ENCODE measurements around the gene ATG5.
"Not testable (repeated sequence)": the region's sequence is repeated elsewhere in the genome, so short reads cannot be mapped to it uniquely, and the experiment has no call there.

ATG5 gene

DNA sequence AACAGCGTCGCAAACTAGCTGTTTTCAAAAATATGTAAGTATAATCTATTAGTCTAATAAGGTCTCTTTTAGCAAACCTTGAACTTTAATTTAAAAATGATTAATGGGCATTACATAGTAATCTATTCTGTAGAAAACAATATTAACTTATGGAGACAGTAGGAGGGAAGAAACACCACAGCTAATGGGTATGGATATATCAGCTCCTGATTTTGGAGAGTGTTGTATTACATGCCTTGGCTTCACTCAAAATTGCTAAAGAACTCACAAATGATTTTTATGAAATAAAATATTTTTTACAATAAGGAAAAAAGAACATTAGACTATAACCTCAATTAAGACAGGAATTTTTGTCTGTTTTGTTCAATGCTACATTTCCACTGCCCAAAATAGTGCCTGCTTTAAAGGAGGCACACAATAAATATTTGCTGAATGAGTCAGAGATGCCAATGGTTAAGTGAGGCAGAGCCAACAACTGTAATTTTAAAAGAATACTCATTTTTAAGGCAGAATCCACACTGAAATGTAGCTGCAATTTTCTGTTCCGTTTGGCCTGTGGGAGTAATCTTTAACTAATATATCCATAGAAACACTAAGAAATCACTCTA lies 15.7 kb downstream of the ATG5 start:
- DNase-seq (ENCODE audit: low read depth), result peak; percentile 75

DNA sequence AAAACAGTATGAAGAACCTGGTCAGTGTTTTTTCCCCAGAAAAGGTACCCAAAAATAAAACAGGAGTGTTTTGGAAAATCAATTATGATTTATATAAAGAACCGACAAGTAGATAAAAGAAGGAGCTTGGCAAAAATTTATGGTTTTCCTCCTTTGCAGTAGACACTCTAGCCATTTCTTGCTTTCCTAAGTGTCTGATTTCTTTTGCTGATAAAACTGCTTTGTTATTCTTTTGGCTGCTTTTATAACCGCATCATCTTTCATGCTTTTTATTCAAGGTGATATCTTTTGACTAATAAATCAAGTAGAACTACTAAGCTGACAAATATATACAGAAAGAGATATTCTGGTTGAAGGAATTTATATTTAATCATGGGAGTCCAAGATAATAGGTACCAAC lies 16.6 kb downstream of the ATG5 start:
- peak; percentile 42 for DNase-seq (ENCODE audit: low read depth)

DNA sequence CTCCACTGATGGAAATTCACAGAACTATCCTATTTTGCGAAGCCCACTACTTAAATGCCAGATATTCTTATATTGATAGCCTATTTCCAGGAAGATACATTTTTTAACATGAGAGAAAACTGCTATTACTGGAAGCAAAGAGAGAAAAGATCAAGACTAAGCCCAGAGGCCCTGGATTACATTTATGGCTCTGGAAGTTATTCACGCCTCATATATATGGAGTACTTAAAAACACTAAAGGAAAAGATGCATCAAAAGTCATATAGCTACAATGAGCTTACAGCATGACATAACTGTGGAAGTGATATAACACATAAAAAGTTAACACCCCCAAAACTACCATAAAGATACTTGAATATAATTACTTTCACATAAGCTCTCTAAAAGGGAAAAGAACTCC lies 19.8 kb downstream of the ATG5 start:
- DNase-seq (ENCODE audit: low read depth), result no peak

DNA sequence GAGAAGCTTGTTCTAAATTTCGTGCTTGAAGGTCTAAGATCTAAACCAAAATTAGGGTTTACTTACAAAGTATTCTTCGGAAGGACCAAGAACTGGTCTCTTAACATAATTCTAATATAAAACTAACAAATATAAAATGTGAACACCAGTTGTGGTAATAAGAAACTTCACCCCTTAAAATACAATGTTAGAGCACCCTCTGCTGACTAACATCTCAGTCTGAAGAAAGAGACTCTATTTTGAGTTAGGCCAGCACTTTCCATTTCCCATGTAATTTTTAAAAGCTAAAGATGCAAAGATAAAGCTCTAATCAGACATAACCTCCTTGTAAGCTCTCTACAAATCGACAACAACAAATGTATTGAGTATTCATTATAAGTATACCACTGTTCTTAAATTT lies 24.6 kb downstream of the ATG5 start:
- peak; percentile 69 for DNase-seq (ENCODE audit: low read depth)

DNA sequence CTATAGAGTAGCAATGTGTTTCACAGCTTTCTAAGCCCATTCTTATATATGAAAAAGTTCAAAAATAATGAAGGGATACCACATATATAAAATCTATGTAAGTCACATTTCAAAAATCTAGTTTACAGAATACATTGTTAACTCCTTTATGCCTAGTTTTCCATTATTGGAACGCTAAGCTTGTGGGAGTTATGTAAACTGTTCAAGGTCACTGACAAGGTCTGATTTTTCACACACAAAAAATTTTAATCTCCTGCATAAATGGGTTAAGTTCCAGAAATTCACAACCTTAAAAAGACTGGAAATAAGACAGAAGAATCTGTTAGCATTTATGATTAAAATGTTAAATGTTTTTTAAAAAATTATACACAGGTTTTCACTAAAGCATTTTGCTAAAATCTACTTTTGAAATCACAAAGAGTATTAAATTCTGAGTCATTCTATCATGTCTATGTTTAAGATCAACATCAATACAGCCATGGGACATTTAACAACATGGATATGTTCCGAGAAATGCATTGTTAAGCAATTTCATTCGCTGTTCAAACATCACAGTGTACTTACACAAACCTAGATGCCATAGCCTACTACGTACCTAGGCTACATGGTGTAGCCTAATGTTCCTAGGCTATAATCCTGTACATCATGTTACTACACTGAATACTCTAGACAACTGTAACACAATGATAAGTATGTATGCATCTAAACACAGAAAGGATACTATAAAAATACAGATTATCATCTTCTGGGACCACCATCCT lies 25.4 kb downstream of the ATG5 start:
- DNase-seq (ENCODE audit: low read depth), result no peak

DNA sequence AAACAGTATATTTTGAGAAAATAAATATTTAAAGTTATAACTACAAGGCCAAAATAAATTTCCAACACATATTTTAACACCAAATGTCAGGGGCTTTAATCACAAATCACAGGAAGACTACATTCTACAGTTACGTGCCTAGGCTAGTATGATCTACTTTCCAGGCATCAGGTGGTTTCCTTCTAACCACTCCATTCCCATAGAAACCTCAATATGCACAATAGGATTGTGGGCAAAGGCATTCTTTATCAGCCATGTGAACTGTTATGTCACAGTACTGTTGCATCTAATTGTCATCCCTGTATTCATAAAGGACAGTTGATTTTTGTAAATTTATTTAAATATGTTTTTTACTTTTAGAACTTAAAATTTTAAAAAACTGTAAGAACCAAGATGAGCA lies 32.4 kb downstream of the ATG5 start:
- no peak for DNase-seq (ENCODE audit: low read depth)

DNA sequence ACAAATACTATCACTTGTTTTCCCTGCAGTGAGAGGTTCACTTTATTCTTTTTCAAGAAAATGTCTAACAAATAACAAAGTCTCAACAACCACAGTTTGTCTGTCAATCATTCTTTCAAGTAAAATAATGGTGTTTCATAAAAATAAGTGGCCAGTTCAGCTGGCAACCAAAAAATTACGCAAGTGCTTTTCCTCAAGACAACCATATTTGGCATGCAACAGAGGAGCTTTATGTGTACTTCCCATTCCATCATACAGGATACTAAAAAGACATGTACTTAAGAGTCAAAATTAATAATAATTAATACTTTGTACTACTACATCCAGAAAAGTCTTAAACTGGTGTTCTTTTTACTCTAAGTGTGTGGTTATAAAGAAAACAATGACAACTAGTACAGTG lies 34.6 kb downstream of the ATG5 start:
- no peak for DNase-seq (ENCODE audit: low read depth)

DNA sequence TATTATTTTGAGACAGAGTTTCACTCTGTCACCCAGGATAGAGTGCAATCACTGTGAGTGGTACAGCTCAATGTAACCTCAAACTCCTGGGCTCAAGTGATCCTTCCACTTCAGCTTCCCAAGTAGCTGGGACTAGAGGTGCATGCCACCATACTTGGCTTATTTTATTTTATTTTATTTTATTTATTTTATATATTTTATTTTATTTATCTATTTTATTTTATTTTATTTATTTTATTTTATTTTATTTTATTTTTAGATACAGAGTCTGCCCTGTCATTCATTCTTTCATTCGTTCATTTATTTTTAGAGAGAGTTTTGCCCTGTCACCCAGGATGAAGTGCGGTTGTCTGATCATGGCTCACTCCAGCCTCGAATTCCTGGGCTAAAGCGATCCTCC lies 35.5 kb downstream of the ATG5 start:
- no peak for DNase-seq (ENCODE audit: low read depth)

DNA sequence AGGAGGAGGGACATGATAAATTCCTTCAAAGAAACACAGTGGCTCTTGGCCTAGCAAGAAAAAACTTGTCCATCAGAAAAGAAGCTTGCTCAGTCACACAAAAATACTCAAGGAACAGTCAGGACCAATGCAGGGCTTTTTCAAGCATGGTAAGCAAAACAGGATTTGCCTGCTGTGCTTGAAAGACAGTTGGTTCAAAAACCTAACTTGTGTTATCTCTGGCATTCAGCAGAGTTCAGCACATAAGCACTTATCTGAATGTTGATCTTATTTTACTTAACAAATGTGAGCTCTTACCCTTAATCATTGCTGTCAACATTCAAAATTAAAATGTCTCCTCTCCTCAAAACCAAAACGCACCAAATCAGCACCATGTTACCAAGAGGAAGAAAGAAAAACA lies 38.3 kb downstream of the ATG5 start:
- DNase-seq (ENCODE audit: low read depth), result peak; percentile 21

DNA sequence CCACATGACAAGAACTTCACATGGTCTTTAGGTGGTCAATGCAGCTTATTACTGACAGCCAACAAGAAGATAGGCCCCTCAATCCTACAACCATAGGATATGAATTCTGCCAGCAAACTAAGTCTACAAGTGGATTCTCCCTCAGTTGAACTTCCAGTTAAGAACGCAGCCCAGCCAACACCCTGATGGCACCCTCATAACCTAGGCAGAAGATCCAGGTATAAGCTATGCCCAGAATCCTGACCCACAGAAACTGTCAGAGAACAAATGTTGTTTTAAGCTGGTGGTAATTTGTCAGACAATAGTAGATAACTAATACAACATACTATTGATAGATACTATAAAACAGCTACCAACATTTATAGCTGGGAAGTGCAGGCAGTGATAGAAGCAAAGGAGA lies 38.8 kb downstream of the ATG5 start:
- DNase-seq (ENCODE audit: low read depth), result no peak

DNA sequence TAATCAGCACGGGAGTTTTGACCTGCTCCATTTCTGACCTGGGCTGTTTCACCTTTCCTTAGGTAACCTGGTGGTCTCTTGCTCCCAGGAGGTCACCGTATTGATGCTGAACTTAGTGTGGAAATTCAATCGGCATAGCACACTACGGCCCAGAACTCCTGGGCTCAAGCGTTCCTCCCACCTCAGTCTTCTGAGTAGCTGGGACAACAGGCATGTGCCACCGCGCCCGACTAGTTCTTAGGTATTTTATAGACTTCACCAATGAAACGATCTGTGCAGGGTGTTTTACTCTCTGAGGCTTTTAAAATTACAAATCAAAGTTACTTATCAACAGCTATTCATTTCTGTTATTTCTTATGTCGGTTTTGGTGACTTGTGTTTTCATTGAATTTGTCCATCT lies 42.1 kb downstream of the ATG5 start:
- no peak for DNase-seq (ENCODE audit: low read depth)

DNA sequence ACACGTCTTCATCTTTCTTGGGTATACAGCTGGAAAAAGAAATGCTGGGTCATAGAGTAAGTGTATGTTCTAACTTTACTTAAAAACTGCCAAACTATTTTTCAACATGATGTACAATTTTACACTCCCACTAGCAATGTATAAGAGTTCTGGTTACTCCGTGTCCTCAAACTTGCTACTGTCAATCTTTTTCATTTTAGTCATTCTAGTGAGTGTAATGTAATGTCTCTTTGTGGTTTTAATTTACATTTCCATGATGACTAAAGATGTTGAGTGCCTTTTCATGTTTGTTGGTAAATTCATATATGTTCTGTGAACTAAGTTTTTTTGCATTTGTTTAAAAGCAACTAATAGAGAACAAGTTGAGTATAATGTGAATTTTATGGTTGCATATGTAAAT lies 43.9 kb downstream of the ATG5 start:
- DNase-seq (ENCODE audit: low read depth), result no peak

DNA sequence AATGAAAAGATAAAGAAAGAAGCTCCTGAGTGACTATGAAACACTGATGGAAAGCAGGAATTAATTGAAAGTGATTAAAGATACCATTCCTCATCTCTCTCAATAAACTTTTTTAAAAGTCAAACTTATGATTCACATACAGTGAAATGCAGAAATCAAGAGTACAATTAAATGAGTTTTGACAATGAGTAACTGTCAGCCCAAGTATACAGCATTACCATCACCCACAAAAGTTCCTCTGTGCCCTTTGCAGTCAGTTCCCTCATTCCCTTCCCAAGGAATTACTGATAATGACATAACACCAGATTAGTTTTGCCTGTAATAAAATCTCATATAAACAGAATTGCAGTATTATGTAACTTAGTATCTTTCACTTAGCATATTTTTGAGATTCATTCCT lies 44.5 kb downstream of the ATG5 start:
- DNase-seq (ENCODE audit: low read depth), result peak; percentile 91

DNA sequence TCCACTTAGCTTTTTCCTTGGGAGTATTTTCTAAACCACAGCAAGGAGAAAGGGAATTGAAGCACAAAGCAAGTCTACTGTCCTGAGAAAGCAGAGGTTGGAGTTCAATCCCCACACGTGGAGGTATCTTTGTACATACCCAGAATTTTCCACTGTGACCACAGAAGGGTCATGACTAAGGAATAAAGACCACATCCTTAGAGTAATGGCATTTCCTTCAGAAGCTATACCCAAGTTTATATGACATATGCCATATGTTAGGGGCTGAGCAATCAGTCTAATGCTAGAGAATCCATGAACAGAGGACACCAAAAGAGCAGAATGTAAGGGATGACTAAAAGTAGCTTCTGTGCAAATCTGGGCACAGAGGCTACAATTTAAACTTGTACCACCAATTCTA lies 46.4 kb downstream of the ATG5 start:
- DNase-seq (ENCODE audit: low read depth), result peak; percentile 77

DNA sequence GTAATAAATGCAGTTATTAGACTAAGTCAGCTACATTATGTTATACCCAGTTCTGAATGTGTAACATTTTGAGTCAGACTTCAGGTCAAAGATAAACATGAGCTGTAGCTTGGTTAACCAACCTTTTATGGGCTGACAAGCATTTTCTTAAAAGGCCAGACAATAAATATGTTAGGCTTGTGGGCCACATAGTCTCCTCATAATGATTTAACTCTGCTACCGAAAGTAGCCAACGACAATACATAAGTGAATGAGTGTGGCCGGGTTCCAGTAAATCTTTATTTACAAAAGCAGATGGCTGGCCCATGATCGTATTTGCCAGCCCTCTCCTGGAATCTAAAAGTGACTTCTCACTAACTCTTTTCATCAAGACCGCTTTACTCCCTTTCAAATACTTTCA lies 49.9 kb downstream of the ATG5 start:
- DNase-seq (ENCODE audit: low read depth), result peak; percentile 86

DNA sequence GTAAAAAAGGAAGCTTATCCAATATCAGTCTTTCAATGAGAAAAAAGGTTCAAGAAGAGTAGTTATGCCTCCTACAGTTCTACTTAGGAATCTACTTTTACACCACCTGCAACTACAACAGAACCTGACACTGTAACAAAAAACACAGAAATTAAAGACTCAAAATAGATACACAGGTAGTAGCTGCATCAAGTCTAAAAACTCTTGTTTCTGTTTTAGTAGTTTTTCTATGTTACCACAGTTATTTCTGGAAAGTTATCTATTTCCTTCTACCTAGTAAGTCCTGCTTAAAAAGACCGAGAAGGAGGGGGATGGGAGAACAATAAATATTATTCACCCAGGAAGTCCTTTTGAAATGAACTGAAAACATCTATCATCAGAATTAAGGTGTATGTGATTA lies 52.5 kb downstream of the ATG5 start:
- DNase-seq (ENCODE audit: low read depth), result no peak

DNA sequence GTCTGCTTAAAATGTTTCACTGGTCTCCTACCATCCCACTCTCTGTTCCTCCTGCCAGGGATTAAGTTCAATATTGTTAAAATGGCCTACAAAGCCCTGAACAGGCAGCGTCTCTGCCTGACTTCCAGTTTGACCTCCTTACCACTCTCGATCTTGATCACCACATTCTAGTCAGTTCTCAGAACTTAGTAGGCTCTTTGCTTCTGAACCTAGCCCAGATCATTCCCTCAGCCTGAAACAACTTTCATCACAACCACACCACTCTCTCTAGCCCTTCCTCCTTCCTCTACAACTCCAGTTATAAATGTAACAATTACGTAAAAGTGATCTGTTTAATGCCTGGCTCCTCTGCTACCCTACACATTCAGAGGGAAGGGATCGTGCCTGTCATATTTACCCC lies 53.3 kb downstream of the ATG5 start:
- no peak for DNase-seq (ENCODE audit: low read depth)

DNA sequence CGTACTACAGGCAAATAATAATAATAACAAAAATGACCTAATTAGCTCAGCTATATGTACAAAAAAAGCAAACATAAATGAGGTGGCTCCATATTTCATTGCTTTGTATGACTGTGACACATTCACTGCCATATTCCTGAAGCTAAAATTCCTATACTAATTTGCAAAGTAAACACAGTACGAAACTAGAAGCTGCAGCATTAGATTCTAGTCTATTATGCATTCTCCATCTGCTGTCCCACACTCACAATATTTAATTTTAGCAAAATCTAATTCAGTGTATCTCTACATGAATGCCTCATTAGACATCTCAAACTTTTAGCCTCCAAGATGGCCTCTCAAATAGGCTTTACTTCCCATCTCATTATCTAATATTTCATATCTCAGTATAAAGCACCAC lies 55.1 kb downstream of the ATG5 start:
- no peak for DNase-seq (ENCODE audit: low read depth)

DNA sequence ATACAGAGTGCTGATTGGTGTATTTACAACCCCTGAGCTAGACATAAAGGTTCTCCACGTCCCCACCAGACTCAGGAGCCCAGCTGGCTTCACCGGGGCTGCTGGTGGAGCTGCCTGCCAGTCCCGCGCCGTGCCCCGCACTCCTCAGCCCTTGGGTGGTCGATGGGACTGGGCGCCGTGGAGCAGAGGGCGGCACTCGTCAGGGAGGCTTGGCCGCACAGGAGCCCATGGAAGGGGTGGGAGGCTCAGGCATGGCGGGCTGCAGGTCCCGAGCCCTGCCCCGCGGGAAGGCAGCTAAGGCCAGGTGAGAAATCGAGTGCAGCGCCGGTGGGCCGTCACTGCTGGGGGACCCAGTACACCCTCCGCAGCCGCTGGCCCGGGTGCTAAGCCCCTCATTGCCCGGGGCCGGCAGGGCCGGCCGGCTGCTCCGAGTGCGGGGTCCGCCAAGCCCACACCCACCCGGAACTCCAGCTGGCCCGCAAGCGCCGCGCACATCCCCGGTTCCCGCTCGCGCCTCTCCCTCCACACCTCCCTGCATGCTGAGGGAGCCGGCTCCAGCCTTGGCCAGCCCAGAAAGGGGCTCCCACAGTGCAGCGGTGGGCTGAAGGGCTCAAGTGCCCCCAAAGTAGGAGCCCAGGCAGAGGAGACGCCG lies 56.2 kb downstream of the ATG5 start:
- not testable (repeated sequence) for DNase-seq (ENCODE audit: low read depth)

DNA sequence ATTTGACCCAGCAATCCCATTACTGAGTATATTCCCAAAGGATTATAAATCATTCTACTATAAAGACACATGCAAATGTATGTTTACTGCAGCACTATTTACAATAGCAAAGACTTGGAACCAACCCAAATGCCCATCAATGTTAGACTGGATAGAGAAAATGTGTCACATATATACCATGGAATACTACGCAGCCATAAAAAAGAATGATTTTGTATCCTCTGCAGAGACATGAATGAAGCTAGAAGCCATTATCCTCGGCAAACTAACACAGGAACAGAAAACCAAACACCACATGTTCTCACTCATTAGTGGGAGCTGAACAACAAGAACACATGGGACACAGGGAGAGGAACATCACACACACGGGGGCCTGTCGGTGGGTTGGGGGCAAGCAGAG lies 57.1 kb downstream of the ATG5 start:
- DNase-seq (ENCODE audit: low read depth), result not testable (repeated sequence)

DNA sequence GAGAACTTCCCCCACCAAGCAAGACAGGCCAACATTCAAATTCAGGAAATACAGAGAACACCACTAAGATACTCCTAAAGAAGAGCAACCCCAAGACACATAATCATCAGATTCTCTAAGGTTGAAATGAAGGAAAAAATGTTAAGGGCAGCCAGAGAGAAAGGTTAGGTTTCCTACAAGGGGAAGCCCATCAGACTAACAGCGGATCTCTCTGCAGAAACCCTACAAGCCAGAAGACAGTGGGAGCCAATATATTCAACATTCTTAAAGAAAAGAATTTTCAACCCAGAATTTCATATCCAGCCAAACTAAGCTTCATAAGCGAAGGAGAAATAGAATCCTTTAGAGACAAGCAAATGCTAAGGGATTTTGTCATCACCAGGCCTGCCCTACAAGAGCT lies 61.1 kb downstream of the ATG5 start:
- DNase-seq (ENCODE audit: low read depth), result not testable (repeated sequence)

DNA sequence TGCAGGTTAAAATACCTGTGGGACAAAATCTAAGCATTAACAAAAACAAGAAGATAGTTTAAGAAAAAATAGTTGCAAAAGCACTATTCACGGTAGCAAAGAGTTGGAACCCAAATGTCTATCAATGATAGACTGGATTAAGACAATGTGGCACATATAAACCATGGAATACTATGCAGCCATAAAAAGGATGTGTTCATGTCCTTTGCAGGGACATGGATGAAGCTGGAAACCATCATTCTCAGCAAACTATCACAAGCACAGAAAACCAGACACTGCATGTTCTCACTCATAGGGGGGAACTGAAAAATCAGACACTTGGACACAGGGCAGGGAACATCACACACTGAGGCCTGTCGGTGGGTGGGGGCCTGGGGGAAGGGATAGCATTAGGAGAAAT lies 65.8 kb downstream of the ATG5 start:
- DNase-seq (ENCODE audit: low read depth), result not testable (repeated sequence)

DNA sequence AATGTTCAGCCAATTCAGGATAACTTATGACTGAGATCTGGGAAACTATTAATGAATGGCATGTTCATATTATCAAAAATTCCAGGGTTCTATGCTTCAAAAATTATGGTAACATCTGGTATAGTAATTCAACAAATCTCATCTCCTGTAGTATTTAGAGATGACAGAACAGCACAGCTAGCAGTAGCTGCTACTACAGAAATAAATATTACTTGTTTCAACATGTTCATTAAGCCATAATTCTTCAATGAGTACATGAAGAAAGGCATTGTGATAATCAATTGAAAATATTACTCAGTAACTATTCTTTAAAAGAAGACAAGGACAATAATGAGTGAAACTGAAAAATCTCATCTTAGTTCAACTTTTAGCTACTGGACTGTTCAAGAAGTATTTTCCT lies 66.8 kb downstream of the ATG5 start:
- no peak for DNase-seq (ENCODE audit: low read depth)

DNA sequence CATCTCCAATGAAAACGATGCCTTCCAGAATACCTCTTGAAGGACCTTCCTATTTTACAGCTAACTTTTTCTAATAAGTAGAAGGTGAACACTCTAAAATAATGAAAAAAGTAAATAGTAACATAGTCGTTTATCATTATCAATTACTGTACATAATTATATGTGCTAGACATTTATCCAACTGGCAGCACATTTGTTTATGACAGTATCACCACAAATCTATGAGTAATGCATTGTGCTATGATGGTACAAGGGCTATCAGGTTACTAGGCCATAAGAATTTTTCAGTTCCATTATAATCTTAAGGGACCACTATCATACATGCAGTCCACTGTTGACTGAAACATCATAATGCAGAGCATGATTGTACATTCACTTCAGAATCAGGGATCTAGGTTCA lies 68.4 kb downstream of the ATG5 start:
- DNase-seq (ENCODE audit: low read depth), result peak; percentile 69

All from EH (cell line).